ENCODE data around the gene KANTR.
"Not testable (repeated sequence)": the region's sequence is repeated elsewhere in the genome, so short reads cannot be mapped to it uniquely, and the experiment has no call there.

KANTR gene

DNA sequence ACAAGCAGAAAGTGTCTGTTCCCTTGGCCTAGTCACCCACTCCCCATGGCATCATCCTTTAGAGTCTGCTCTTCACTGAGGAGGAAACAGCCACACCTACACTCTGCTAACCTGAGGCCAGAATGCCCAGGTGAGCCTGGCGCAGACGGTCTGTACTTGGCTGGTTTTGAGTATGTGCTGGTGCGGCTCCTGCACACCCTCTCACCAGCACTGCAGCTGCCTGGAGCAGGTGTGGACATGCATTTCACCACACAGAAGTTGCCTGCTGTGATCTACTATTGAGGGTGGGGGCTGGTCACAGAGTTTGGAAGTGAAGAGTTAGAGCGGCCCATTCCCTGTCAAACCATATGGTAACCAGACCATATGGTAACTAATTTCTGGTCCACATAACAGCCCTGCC, 39.5 kb downstream of the KANTR start:
- no peak for DNase-seq

GRCh38 chrX:53135581-53135980, 41.6 kb downstream of the KANTR start:
- no peak for DNase-seq

GRCh38 chrX:53153581-53153980, 59.6 kb downstream of the KANTR start:
- DNase-seq: no peak

GRCh38 chrX:53155512-53156206, 61.7 kb downstream of the KANTR start:
- DNase-seq: no peak

DNA sequence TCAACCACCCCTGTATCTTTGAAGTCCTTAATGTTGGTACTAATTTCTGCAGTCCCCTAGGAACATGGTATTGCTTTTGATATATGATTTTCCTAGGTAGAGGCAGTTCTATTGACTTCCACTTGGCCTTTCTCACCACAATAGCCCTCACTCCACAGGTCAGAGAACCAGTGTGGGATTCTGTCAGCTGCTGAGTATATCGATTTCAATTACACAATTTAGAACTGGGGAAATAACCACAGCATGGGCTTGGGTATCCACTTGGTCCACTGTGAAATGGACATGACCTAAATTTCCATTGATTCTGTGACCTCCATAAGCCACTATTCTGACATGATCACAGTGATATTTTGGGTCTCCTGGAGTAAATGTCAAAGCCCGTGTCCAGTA, 62.3 kb downstream of the KANTR start:
- no peak for DNase-seq

GRCh38 chrX:53159184-53159583, 65.2 kb downstream of the KANTR start:
- DNase-seq: no peak

- no peak for DNase-seq
Observed at GRCh38 chrX:53160297-53160983, 66.5 kb downstream of the KANTR start.

DNA sequence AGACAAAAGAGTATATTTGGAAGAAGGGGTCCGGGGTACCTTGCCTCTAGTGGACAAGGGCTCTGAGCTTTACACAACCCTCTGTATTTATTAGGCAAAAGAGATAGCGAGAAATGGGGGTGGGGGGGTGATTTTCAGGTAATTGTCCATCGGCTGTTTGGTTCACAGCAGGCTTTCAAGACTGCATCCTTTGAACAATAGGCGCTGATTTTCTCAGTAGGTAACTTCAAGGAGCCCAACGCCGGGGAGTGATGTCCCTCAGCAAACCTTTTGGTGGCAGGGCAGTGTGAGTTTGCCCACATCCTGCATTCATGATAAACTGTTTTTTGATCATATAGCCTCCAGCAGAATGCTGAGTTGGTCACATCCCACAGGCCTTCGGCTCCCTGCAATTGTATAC, 69.5 kb downstream of the KANTR start:
- DNase-seq: no peak

DNA sequence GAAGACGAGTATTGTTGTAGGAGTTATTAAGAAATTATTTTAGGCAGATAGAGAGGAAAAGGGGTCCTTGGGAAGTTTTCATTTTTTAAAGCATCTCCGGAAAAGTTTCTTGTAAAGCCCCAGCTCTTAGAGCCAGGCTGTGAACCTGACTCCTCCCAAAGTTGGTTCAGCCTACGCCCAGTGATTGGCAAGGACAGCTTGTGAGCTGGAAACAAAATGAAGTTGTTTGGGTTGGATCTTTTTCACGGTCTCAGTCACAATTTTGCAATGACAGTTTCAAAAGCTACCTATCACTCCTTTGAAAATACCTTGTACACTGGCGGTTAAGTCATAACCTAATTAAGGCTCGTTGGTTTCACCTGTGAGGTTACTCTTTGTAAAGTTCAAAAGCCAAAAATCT, 70.6 kb downstream of the KANTR start:
- not testable (repeated sequence) for DNase-seq

GRCh38 chrX:53166103-53166502, 72.2 kb downstream of the KANTR start:
- no peak for DNase-seq

DNA sequence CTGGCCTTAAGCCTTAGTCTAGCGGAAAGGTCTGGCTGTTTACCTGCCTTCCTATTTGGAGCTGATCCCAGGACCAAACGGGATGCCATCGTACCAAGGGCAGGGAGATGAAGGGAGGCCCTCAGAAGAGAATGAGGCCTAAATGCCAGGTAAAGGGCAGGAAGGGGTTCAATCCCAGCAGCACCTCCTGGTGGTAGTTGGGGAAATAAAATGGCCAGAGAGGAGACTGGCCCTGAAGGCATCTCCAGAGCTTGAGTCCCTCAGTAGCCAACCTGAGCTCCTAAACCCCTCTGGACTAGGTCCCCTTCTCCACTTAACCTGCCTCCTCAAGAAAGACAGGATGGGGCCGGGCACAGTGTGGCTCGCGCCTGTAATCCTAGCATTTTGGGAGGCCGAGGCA, 77.4 kb downstream of the KANTR start:
- no peak for DNase-seq

Measured in activated gamma-delta T cell (primary cell).